ENCODE results near the gene NTRK1.
"Not testable (repeated sequence)": the region's sequence is repeated elsewhere in the genome, so short reads cannot be mapped to it uniquely, and the experiment has no call there.

Gene NTRK1

GRCh38 chr1:156922986-156923669 lies 62.5 kb downstream of the NTRK1 start:
- no peak for DNase-seq

GRCh38 chr1:156923670-156924477 lies 63.2 kb downstream of the NTRK1 start:
- no peak for DNase-seq

- DNase-seq: no peak
These were observed 64.0 kb downstream of the NTRK1 start for GRCh38 chr1:156924478-156925153.

DNA sequence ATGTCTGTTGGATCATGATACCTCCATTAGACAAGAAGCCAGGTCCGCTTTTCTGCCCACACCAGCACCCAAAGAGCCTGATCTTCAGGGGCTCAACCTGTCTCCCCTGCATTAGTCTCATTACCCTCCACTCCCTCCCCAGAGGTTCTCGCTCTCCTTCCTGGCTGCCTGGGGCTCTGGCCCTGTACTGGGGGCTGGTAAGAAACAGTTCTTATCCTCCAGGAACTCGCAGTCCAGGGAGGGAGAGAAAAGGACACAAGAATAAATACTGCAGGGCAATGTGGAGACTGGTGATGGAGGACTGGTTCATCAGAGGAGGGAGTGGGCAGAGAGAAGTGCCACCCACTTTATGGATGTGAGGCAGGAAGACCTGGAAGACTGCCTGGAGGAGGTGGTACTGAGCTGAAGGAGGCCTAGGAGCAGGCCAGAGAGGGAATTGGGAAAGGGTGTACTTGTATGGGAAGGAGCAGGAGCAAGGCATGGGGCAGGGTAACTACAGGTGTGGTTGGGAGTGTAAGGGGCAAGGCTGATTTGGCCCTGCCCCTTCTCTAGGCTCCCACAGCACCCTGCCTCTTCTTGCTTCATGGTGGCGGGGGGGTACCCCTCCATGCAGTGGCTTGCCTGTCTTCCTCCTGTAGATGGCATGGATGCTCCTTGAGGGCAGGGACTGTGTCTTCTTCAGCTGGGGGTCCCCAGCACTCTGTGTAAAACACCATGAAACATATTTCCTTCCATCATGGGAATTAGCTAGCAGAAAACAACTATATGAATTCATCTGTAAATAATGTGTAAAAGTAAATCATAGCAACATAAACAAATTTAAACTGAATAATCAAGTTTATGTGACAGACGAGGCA lies 64.7 kb downstream of the NTRK1 start:
- no peak for DNase-seq

GRCh38 chr1:156926175-156926574 lies 65.5 kb downstream of the NTRK1 start:
- no peak for DNase-seq

GRCh38 chr1:156926695-156927094 lies 66.0 kb downstream of the NTRK1 start:
- not testable (repeated sequence) for DNase-seq

- DNase-seq: peak; percentile 61
These were observed 66.8 kb downstream of the NTRK1 start for GRCh38 chr1:156927215-156928042.

DNA sequence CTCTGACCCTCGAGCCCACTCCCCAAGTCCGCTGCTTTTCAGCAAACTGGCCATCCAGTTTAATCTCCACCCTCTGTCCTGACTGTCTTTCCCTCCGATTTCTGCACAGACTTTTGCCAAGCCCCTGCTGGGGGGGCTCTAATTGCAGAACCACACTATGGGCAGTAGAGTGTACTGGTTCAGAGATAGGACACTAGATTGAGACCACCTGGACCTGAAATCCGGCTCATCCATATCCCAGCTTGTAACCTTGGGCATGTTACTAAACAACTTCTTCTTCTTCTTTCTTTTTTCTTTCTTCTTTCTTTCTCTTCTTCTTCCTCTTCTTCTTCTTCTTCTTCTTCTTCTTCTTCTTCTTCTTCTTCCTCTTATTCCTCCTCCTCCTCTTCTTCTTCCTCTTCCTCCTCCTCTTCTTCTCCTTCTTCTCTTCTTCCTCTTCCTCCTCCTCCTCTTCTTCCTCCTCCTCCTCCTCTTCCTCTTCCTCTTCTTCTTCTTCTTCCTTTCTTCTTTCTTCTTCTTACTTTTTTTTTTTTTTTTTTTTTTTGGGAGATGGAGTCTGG lies 67.5 kb downstream of the NTRK1 start:
- DNase-seq: no peak

GRCh38 chr1:156929596-156930238 lies 69.1 kb downstream of the NTRK1 start:
- DNase-seq: no peak

DNA sequence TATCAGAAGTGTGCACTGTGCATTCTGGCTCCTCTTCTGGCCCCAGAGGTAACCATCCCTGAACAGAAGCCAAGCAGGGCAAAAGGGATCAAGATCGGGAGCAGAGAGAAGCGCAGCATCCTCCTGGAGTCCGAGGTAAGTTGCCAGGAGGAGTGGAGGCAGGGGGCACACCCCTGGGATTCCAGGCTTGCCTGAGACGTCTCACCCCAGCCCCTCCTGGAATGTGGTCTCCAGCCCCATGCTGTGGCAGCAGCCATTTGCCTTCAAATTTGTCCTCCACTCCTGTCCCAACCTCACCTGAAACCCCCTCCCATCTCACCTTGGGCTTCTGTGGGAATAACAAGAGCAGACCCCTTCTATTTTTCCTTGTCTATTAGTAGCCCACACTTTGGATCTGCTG lies 69.8 kb downstream of the NTRK1 start:
- no peak for DNase-seq

All from CD4-positive, alpha-beta T cell treated with Interleukin-10 for 1 hour (primary cell).